Aortic smooth muscle cell (primary cell): ENCODE data around the gene MSRB1. TPM values are rescaled to one million over a fixed set of nuclear protein-coding genes. Genes with fewer than 3 reads are reported as not detected.

Source experiments
- total RNA-seq: library from RNA; depleted of rRNA; stranded (reverse); fragments of >200 nt; gene quantifications from 2 replicates; pipeline ENCODE4 v1.2.3, GENCODE V29; 2014

Gene MSRB1, protein sequence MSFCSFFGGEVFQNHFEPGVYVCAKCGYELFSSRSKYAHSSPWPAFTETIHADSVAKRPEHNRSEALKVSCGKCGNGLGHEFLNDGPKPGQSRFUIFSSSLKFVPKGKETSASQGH
- 6.3 and 6.4 TPM in 2 replicates for total RNA-seq

GRCh38 chr16:1942810-1943726, at the start of gene MSRB1:
MSRB1 (minus strand) TSS chr16:1943199; CDS start chr16:1943156, 43 bp downstream.

GRCh38 chr16:1989209-1990100, 46.5 kb upstream of the MSRB1 start, which contains the start of gene SYNGR3:
SYNGR3 (plus strand) TSS chr16:1989970; CDS start chr16:1990103, 133 bp downstream.

GRCh38 chr16:1983544-1984346, 40.7 kb upstream of the MSRB1 start, which contains the start of gene GFER:
GFER (plus strand) TSS chr16:1984193; CDS start chr16:1984219, 26 bp downstream.

DNA sequence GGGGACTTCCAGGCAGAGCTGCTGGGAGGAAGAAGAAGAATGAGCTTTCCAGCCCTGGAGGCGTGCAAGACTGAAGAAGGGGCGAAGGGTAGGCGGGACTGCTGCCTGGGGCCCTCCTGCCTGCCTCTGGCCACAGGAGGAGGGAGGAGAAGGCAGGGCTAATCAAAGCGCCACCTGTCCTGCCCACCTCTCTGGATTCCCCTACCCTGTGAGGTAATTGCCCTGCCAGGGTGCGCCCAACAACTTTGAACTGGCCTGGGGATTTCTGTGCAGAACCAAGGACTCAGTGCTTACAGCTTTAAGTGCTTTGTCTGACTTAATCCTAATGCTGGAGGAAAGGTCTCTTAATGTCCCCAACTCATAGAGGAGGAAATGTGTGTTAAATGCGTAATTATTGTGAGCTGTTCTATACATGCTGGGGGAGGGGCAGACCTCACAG, 38.4 kb upstream of the MSRB1 start, which contains the start of gene NOXO1:
TSS of gene NOXO1 (minus strand) at position 72 of the 439 bp plus-strand sequence. CDS start 290 bp downstream, outside the sequence.

GRCh38 chr16:1971796-1972489, 28.9 kb upstream of the MSRB1 start, which contains the start of gene TBL3:
TBL3 (plus strand) TSS chr16:1972053; CDS start chr16:1972165, 112 bp downstream.

DNA sequence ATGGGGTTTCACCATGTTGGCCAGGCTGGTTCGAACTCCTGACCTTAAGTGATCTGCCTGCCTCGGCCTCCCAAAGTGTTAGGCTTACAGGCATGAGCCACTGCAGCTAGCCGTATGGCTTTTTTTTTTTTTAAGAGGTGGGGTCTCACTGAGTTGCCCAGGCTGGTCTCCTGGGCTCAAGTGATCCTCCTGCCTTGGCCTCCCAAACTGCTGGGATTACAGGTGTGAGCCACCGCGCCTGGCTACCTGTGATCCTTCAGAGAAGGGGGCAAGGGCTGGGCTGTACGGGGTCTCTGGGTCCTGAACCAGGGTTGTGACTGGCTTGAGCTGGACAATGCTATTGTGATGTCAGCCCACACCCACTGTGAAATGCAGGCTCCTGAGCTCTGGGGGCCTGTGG, 23.5 kb upstream of the MSRB1 start, which contains the start of gene RNF151:
TSS of gene RNF151 (plus strand) at position 397 of the 400 bp plus-strand sequence. CDS start 26 bp downstream, outside the sequence.

GRCh38 chr16:1964506-1965395, 21.8 kb upstream of the MSRB1 start, which contains the start of gene RPS2:
RPS2 (minus strand) TSS chr16:1964826; CDS start chr16:1964625, 201 bp downstream.

GRCh38 chr16:1959269-1960039, 16.5 kb upstream of the MSRB1 start, which contains the start of gene NDUFB10:
NDUFB10 (plus strand) TSS chr16:1959538; CDS start chr16:1959625, 87 bp downstream.

GRCh38 chr16:1918351-1919326, 24.4 kb downstream of the MSRB1 start, which contains the start of gene HS3ST6:
HS3ST6 (minus strand) TSS chr16:1918415; CDS start chr16:1918323, 92 bp downstream.

Other genes with a start within 250 kb of the MSRB1 start
- gene MAPK8IP3, start 237.0 kb downstream of the MSRB1 start, total RNA-seq: 39.2 and 40.2 TPM in 2 replicates
- 35.4 and 48.1 TPM in 2 replicates for gene NME3, start 171.7 kb downstream of the MSRB1 start, total RNA-seq
- gene EME2, start 170.4 kb downstream of the MSRB1 start, total RNA-seq: 8.1 and 9.5 TPM in 2 replicates
- gene MRPS34, start 170.1 kb downstream of the MSRB1 start, total RNA-seq: 68.1 and 79.9 TPM in 2 replicates
- gene SPSB3, start 160.6 kb downstream of the MSRB1 start, total RNA-seq: 24.2 and 25.4 TPM in 2 replicates
- 45.8 and 63.5 TPM in 2 replicates for gene NUBP2, start 160.2 kb downstream of the MSRB1 start, total RNA-seq
- gene IGFALS, start 149.5 kb downstream of the MSRB1 start, total RNA-seq: under 0.01 and 0.06 TPM in 2 replicates
- 59.3 and 85.5 TPM in 2 replicates for gene HAGH, start 116.4 kb downstream of the MSRB1 start, total RNA-seq
- 47.1 and 74.9 TPM in 2 replicates for gene FAHD1, start 116.0 kb downstream of the MSRB1 start, total RNA-seq
- not detected in 2 replicates for gene MEIOB, start 71.0 kb downstream of the MSRB1 start, total RNA-seq
- not detected in 2 replicates for gene HS3ST6, start 24.8 kb downstream of the MSRB1 start, total RNA-seq
- gene RPL3L, start 11.5 kb upstream of the MSRB1 start, total RNA-seq: not detected in 2 replicates
- 259 and 267 TPM in 2 replicates for gene NDUFB10, start 16.3 kb upstream of the MSRB1 start, total RNA-seq
- 1,947 and 2,136 TPM in 2 replicates for gene RPS2, start 21.6 kb upstream of the MSRB1 start, total RNA-seq
- gene RNF151, start 23.7 kb upstream of the MSRB1 start, total RNA-seq: not detected in 2 replicates
- gene TBL3, start 28.9 kb upstream of the MSRB1 start, total RNA-seq: 29.7 and 32.4 TPM in 2 replicates
- 0.12 and 0.13 TPM in 2 replicates for gene NOXO1, start 38.3 kb upstream of the MSRB1 start, total RNA-seq
- gene GFER, start 41.0 kb upstream of the MSRB1 start, total RNA-seq: 9.9 and 11.2 TPM in 2 replicates
- 0.66 and 0.99 TPM in 2 replicates for gene SYNGR3, start 46.8 kb upstream of the MSRB1 start, total RNA-seq
- gene ZNF598, start 66.6 kb upstream of the MSRB1 start, total RNA-seq: 9.6 and 12.3 TPM in 2 replicates
- 0.06 and 0.13 TPM in 2 replicates for gene NPW, start 76.6 kb upstream of the MSRB1 start, total RNA-seq
- gene NHERF2, start 83.7 kb upstream of the MSRB1 start, total RNA-seq: 98.1 and 182 TPM in 2 replicates
- gene NTHL1, start 104.6 kb upstream of the MSRB1 start, total RNA-seq: 40.6 and 59.2 TPM in 2 replicates
- gene TSC2, start 104.8 kb upstream of the MSRB1 start, total RNA-seq: 44.3 and 53.0 TPM in 2 replicates
- 131 and 144 TPM in 2 replicates for gene PKD1, start 192.7 kb upstream of the MSRB1 start, total RNA-seq
- 2.0 and 2.4 TPM in 2 replicates for gene RAB26, start 205.4 kb upstream of the MSRB1 start, total RNA-seq
- 42.0 and 44.8 TPM in 2 replicates for gene TRAF7, start 212.6 kb upstream of the MSRB1 start, total RNA-seq